ENCODE results near the gene CNOT11.
A peak's percentile ranks its signal among the peaks of the same experiment; 100 is the strongest.

Gene CNOT11

GRCh38 chr2:101273056-101273455, 20.4 kb downstream of the CNOT11 start:
- DNase-seq (ENCODE audit: insufficient read length, low spot score) (no peak), FAIRE-seq (no peak)
- TF ChIP-seq, protein P1, sequence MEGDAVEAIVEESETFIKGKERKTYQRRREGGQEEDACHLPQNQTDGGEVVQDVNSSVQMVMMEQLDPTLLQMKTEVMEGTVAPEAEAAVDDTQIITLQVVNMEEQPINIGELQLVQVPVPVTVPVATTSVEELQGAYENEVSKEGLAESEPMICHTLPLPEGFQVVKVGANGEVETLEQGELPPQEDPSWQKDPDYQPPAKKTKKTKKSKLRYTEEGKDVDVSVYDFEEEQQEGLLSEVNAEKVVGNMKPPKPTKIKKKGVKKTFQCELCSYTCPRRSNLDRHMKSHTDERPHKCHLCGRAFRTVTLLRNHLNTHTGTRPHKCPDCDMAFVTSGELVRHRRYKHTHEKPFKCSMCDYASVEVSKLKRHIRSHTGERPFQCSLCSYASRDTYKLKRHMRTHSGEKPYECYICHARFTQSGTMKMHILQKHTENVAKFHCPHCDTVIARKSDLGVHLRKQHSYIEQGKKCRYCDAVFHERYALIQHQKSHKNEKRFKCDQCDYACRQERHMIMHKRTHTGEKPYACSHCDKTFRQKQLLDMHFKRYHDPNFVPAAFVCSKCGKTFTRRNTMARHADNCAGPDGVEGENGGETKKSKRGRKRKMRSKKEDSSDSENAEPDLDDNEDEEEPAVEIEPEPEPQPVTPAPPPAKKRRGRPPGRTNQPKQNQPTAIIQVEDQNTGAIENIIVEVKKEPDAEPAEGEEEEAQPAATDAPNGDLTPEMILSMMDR (IDR thresholded peaks at IDR 0.05; ENCODE audit: insufficient read depth, missing control alignments), result no peak

DNA sequence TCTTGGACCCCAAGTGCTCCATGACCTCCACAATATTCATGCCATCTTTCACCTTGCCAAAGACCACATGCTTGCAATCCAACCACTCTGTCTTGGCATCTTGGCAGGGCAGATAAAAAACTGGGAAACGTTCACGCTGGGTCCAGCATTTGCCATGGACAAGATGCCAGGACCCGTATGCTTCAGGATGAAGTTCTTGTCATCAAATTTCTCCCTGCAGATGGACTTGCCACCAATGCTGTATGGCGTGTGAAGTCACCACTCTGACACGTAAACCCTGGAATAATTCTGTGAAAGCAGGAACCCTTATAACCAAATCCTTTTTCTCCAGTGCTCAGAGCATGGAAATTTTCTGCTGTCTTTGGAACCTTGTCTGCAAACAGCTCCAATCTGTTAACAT, 21.5 kb downstream of the CNOT11 start:
- DNase-seq (ENCODE audit: insufficient read length, low spot score) (no peak), FAIRE-seq (no peak)
- TF ChIP-seq, protein P1 (IDR thresholded peaks at IDR 0.05; ENCODE audit: insufficient read depth, missing control alignments), result no peak

GRCh38 chr2:101277111-101277510, 24.4 kb downstream of the CNOT11 start:
- FAIRE-seq (no peak), DNase-seq (ENCODE audit: insufficient read length, low spot score) (no peak)
- TF ChIP-seq, protein P1 (IDR thresholded peaks at IDR 0.05; ENCODE audit: insufficient read depth, missing control alignments), result peak; percentile 25

DNA sequence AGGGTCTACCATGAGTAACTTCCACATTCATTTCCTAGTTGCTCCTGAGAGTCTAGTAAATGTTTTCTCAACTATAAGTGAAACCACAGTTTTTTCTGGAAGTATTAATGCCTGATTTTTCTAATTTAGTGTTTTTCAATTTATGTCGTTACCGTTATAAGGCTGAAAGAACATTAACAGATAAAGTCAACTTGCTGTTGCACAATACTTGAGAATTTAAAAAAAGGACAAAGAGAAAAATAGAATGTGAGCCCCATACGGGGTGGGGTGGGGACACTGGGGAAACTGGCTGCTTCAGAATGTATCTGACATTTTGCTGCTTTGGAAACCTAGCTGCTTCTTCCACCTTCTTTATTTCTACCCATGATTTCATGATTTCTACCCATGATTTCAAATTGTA, 26.2 kb downstream of the CNOT11 start:
- TF ChIP-seq, protein P1 (IDR thresholded peaks at IDR 0.05; ENCODE audit: insufficient read depth, missing control alignments), result no peak
- DNase-seq (ENCODE audit: insufficient read length, low spot score), result no peak
- FAIRE-seq, result no peak

DNA sequence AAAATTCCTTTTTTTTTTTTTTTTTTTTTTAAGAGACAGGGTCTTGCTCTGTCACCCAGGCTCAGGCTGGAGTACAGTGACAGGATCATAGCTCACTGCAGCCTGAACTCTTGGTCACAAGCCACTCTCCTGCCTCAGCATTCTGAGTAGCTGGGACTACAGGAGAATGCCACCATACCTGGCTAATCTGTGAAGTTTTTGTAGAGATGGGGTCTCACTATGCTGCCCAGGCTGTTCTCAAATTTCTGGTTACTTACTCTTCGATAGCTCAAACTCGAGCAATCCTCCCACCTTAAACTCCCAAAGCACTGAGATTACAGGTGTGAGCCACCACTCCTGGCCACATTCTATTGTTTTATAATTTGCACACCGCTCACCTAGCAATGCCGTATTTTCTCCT, 28.8 kb downstream of the CNOT11 start:
- FAIRE-seq (no peak), DNase-seq (ENCODE audit: insufficient read length, low spot score) (no peak)
- TF ChIP-seq, protein P1 (IDR thresholded peaks at IDR 0.05; ENCODE audit: insufficient read depth, missing control alignments), result no peak

DNA sequence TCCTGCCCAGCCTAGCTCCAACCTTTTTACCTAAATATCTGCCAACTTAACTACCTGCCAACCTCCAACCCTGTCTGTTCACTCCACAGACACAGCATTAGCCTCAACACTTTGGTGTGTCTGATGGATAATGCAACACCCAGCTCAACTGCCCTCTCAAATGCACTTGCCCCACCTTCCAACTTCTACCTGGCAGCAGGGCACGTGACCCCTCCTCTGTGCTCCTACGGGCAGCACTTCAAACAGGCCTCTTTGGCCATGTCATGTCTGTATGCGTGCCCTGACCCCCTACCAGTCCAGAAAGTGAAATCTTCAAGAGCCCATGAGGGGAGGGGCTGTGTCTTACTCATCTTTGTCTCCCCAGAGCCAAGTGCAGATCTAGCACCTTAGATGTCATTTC, 30.3 kb downstream of the CNOT11 start:
- TF ChIP-seq, protein P1 (IDR thresholded peaks at IDR 0.05; ENCODE audit: insufficient read depth, missing control alignments), result no peak
- FAIRE-seq (no peak), DNase-seq (ENCODE audit: insufficient read length, low spot score) (no peak)

- TF ChIP-seq, protein P1 (IDR thresholded peaks at IDR 0.05; ENCODE audit: insufficient read depth, missing control alignments), result no peak
- no peak for DNase-seq (ENCODE audit: insufficient read length, low spot score)
- FAIRE-seq, result no peak
These were observed 34.0 kb downstream of the CNOT11 start for GRCh38 chr2:101286684-101287083.
